C4-2B (cell line): Measurements from ENCODE around the gene FHOD1.

Experiments
- H3K27ac ChIP-seq: fragments of 450-650 bp; 2 replicates; pipeline ENCODE4 v1.5.1; 2017
- ZFX ChIP-seq: fragments of 450-650 bp; IDR thresholded peaks from 2 replicates; pipeline ENCODE4 v1.6.1; 2017
- TF ChIP-seq, protein P1 (sequence below): fragments of 450-650 bp; conservative IDR thresholded peaks from 2 replicates; pipeline ENCODE4 v1.5.1; 2017; ENCODE audit warnings: mild to moderate bottlenecking

FHOD1 gene

DNA sequence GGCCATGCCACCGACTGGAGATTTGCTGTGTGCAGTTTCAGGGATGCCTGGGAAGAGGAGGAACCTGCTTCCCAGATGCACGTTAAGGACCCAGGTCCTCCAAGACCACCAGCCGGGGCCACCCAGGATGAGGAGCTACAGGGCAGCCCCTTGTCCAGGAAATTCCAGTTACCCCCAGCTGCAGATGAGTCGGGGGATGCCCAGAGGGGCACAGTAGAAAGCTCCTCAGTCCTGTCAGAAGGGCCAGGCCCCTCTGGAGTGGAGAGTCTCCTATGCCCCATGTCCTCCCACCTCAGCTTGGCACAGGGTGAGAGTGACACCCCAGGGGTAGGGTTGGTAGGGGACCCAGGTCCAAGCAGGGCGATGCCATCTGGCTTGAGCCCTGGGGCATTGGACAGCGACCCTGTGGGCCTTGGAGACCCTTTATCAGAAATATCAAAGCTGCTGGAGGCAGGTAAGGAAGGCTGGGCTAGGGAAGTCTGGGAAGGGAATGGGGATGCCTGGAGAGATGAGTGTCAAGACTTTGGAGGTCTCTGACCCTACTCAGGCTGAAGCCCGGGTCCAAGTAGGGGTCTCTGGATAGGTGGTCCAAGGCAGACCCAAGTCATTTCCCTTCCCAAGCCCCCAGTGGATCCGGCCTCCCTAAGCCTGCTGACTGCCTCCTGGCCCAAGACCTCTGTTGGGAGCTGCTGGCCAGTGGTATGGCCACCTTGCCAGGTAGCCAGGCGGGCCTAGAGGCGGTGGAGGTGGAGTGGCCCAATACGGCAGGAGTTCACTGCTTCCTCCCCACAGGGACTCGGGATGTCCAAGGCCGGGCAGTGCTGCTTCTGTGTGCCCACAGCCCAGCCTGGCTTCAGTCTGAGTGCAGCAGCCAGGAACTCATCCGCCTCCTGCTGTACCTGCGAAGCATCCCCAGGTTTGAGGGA lies 33.1 kb upstream of the FHOD1 start:
- TF ChIP-seq, protein P1, sequence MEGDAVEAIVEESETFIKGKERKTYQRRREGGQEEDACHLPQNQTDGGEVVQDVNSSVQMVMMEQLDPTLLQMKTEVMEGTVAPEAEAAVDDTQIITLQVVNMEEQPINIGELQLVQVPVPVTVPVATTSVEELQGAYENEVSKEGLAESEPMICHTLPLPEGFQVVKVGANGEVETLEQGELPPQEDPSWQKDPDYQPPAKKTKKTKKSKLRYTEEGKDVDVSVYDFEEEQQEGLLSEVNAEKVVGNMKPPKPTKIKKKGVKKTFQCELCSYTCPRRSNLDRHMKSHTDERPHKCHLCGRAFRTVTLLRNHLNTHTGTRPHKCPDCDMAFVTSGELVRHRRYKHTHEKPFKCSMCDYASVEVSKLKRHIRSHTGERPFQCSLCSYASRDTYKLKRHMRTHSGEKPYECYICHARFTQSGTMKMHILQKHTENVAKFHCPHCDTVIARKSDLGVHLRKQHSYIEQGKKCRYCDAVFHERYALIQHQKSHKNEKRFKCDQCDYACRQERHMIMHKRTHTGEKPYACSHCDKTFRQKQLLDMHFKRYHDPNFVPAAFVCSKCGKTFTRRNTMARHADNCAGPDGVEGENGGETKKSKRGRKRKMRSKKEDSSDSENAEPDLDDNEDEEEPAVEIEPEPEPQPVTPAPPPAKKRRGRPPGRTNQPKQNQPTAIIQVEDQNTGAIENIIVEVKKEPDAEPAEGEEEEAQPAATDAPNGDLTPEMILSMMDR: no peak
- no peak for TF ChIP-seq ZFX
- H3K27ac ChIP-seq: peak overlapping the region; percentile 96

DNA sequence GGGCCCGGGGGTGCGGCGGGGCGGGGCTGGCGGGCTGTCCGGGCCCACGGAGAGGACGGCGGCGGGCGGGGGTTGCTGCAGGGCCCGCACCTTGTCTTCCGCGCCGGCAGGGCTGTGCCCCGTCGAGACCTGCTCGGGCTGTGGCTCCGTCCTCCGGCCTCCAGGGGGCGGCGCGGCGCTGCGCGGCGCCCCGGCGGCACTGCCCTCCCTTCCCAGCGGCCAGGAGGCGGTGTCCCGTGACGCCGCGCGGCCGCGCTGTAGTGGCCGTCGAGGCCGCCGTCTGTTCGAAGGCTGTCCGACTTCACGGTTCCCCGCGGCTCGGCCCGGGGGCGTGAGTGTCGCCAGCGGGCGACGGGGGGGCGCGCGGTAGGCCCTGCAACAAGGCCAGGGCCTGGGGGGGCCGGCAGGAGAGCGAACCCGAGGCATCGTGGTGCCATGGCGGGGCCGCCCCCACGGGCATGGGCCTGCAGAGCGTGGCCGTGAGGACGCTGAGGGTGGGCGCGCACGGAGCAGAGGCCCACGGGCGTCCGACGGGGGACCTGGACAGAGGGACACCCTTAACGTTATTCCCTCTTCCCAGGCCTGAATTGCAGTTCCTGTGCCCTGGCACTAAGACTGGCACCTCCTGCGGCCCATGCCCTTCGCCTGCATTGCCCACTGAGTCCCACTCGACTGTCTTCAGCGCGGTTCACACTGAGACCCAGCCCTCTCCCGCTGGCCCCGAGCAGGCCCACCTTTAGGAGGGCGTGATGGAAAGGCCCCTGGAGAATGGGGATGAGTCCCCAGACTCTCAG lies 32.2 kb upstream of the FHOD1 start, which contains the start of gene PLEKHG4:
PLEKHG4 (plus strand) TSS at position 237 of the 794 bp plus-strand sequence; CDS start at position 750, 513 bp downstream.
- peak within 1 kb of the TSS; percentile 96 for H3K27ac ChIP-seq
- TF ChIP-seq, protein P1: peak; percentile 94
- TF ChIP-seq ZFX: peak; percentile 81

DNA sequence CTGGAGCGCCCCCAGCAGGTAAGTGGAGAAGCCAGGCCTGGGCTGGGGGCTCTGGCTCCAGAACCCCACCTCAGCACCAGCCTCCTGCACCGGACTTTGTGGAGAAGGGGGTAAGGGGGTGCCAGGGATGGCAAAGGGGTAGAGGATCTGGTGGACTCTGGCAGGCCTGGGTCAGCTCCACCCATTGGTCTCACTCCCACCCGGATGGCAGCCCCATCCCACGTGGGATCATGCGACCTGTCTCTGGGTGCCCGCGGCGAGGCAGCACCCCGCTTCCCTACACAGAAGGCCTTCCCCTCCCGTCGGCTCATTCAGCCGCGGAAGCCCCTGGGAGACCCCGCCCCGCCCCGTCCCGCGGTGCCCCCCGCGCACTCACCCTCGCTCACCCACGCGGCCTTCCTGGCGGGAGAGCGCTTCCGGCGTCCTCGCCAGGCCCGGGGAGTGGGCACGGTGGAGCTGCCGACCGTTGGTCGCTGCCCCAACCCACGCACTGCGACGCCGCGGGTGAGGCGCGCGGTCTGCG lies 31.6 kb upstream of the FHOD1 start:
- H3K27ac ChIP-seq: peak overlapping the region; percentile 96
- TF ChIP-seq, protein P1: no peak
- peak; percentile 91; the same call in 1 of the 2 replicates for TF ChIP-seq ZFX

DNA sequence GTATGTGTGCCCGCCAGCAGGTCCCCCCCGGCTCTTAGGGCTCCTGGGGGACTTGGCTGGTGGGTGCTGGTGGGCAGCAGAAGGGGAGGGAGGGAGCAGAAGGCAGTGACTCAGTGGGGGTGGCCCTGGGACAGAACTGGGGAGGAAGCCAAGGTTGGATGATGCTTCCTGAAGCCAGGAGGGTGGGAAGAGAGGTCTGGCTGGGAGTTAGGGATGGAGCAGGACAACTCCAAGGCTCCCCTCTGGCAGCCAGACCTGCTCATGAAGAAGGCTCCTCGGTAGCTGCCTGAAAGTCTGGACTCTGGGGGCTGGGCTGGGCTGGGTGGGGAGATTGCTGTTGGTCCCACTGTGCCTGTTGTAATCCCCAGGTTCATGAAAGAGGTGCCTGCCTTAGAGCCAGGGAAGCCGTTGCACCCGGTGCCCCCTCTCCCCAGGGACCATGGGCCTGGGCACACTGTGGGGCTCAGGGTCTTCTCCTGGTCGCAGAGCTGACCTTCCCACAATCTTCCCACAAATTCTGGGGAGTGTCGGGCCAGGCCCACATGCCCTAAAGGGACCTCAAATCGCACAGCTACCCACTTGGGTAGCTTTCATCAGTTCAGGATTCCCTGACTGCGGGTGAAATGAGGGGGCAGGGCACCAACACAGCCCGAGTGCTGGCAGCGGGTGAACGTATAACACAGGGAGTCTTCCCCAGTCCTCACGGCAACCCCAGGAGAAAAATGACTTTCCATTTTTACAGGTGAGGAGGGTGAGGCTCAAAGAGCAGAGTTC lies 30.9 kb upstream of the FHOD1 start:
- TF ChIP-seq ZFX: no peak
- TF ChIP-seq, protein P1: no peak
- H3K27ac ChIP-seq: peak overlapping the region; percentile 96

DNA sequence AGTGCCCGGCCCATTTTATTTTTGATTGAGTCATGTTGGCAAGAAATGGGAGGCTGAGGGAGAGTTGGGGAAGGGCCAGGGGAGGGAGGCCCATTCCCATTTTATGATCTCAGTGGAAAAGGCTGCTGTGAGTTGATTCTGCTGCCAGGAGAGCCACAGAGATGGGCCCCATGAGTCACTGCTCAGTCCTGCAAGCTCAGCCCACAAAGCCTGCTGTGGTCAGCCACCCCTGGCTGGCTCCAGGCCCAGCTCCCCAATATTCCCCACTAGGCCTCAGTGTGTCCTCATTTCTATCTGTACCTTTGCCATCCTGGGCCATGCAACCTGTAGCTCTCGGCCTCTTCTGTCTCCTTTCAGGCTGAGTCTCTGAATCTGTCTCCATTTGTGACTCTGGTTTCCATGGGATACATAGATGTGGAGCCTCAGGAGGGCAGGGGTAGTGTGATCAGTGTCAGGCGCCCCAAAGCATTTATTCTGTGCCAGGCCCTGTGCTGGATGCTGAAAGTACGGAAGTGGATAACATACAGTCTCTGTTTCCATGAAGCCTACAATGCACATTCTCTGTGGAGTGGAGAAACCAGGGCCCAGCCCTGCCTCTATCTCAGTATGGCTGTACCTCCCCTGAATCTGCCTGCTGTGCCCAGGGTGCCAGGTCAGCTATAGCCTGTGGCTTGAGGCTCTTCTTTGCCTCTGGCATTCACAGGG lies 30.2 kb upstream of the FHOD1 start:
- TF ChIP-seq, protein P1: no peak
- TF ChIP-seq ZFX: no peak
- peak overlapping the region; percentile 96 for H3K27ac ChIP-seq

DNA sequence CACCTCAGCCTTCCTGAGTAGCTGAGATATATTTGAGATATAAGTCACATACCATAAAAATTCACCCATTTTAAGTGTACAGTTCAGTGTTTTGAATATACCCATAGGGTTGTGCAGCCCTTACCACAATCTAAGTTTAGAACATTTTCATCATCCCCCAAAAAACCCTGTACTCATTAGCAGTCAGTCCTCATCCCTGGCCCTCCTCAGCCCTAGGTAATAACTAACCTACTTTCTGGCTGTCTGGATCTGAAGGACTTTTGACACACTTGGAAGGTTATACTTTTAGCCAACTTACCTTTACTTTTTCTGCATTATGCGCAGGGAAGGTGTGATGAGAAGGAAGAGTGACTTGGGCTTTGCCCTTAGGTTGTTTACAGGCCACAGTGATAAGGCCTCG lies 28.0 kb upstream of the FHOD1 start:
- TF ChIP-seq ZFX: no peak
- TF ChIP-seq, protein P1: no peak
- no peak overlapping the region for H3K27ac ChIP-seq
